HEK293 (cell line): ENCODE results near the gene MAP2.
A peak's percentile ranks its signal among the peaks of the same experiment; 100 is the strongest.

Experiments used
- HOXD13 ChIP-seq: sonication (generic); formaldehyde crosslinking; IDR thresholded peaks from 2 replicates; pipeline ENCODE4 v1.8.0; 2022; ENCODE audit warnings: missing genetic modification reagents, borderline replicate concordance
- KLF10 ChIP-seq: fragments of 450-650 bp; IDR thresholded peaks from 2 replicates; pipeline ENCODE4 v1.5.1; 2018; ENCODE audit warnings: missing biosample characterization, mild to moderate bottlenecking, missing genetic modification characterization
- KLF7 ChIP-seq: fragments of 450-650 bp; formaldehyde crosslinking; IDR thresholded peaks from 2 replicates; pipeline ENCODE4 v1.5.1; 2016; ENCODE audit warnings: missing biosample characterization, missing genetic modification characterization, borderline replicate concordance
- MZF1 ChIP-seq: fragments of 450-650 bp; formaldehyde crosslinking; IDR thresholded peaks from 2 replicates; pipeline ENCODE4 v1.5.1; 2017; ENCODE audit warnings: missing biosample characterization, missing genetic modification characterization, borderline replicate concordance
- WT1 ChIP-seq: fragments of 450-650 bp; formaldehyde crosslinking; IDR thresholded peaks from 2 replicates; pipeline ENCODE4 v1.5.1; 2016; ENCODE audit warnings: missing biosample characterization, missing genetic modification characterization
- ZBTB17 ChIP-seq: fragments of 450-650 bp; formaldehyde crosslinking; IDR thresholded peaks from 2 replicates; pipeline ENCODE4 v1.5.1; 2016; ENCODE audit warnings: missing biosample characterization, missing genetic modification characterization
- ZBTB8A ChIP-seq: fragments of 450-650 bp; formaldehyde crosslinking; IDR thresholded peaks from 2 replicates; pipeline ENCODE4 v1.5.1; 2016; ENCODE audit warnings: missing biosample characterization, missing genetic modification characterization
- ZFP3 ChIP-seq: fragments of 450-650 bp; formaldehyde crosslinking; IDR thresholded peaks from 2 replicates; pipeline ENCODE4 v1.5.1; 2016; ENCODE audit warnings: low read depth, missing biosample characterization, missing genetic modification characterization
- ZNF354C ChIP-seq: fragments of 450-650 bp; formaldehyde crosslinking; IDR thresholded peaks from 2 replicates; pipeline ENCODE4 v1.5.1; 2016; ENCODE audit warnings: missing biosample characterization, missing genetic modification characterization, low read depth, borderline replicate concordance
- ZNF391 ChIP-seq: fragments of 450-650 bp; formaldehyde crosslinking; IDR thresholded peaks from 2 replicates; pipeline ENCODE4 v1.5.1; 2016; ENCODE audit warnings: low read depth, missing biosample characterization, missing genetic modification characterization, borderline replicate concordance
- ZNF521 ChIP-seq: fragments of 450-650 bp; formaldehyde crosslinking; IDR thresholded peaks from 2 replicates; pipeline ENCODE4 v1.5.1; 2017; ENCODE audit warnings: missing biosample characterization, mild to moderate bottlenecking, missing genetic modification characterization
- ZNF530 ChIP-seq: fragments of 450-650 bp; formaldehyde crosslinking; IDR thresholded peaks from 2 replicates; pipeline ENCODE4 v1.5.1; 2016; ENCODE audit warnings: low read depth, missing biosample characterization, missing genetic modification characterization
- ZNF549 ChIP-seq: fragments of 450-650 bp; IDR thresholded peaks from 2 replicates; pipeline ENCODE4 v1.5.1; 2018; ENCODE audit warnings: missing biosample characterization, missing genetic modification characterization, mild to moderate bottlenecking, inconsistent platforms, moderate library complexity
- ZNF561 ChIP-seq: fragments of 450-650 bp; IDR thresholded peaks from 2 replicates; pipeline ENCODE4 v1.5.1; 2018; ENCODE audit warnings: missing biosample characterization, missing genetic modification characterization, borderline replicate concordance
- ZNF629 ChIP-seq: fragments of 450-650 bp; formaldehyde crosslinking; IDR thresholded peaks from 2 replicates; pipeline ENCODE4 v1.5.1; 2017; ENCODE audit warnings: missing biosample characterization, missing genetic modification characterization
- ZNF747 ChIP-seq: fragments of 450-650 bp; formaldehyde crosslinking; IDR thresholded peaks from 2 replicates; pipeline ENCODE4 v1.5.1; 2016; ENCODE audit warnings: missing biosample characterization, missing genetic modification characterization
- ZNF768 ChIP-seq: fragments of 450-650 bp; formaldehyde crosslinking; IDR thresholded peaks from 2 replicates; pipeline ENCODE4 v1.5.1; 2018; ENCODE audit warnings: missing biosample characterization, mild to moderate bottlenecking, missing genetic modification characterization
- ZNF776 ChIP-seq: fragments of 450-650 bp; formaldehyde crosslinking; IDR thresholded peaks from 2 replicates; pipeline ENCODE4 v1.5.0; 2017; ENCODE audit warnings: missing biosample characterization, missing genetic modification characterization, borderline replicate concordance
- ZNF785 ChIP-seq: fragments of 450-650 bp; formaldehyde crosslinking; IDR thresholded peaks from 2 replicates; pipeline ENCODE4 v1.5.1; 2016; ENCODE audit warnings: missing biosample characterization, missing genetic modification characterization
- TF ChIP-seq, protein P1 (sequence below): fragments of 450-650 bp; formaldehyde crosslinking; conservative IDR thresholded peaks from 2 replicates; pipeline ENCODE4 v1.5.1; 2016; ENCODE audit warnings: low read depth, missing biosample characterization, missing genetic modification characterization
- TF ChIP-seq, protein P2 (sequence below): fragments of 450-650 bp; formaldehyde crosslinking; IDR thresholded peaks from 2 replicates; pipeline ENCODE4 v1.5.1; 2016; ENCODE audit warnings: missing biosample characterization, missing genetic modification characterization
- TF ChIP-seq, protein P3 (sequence below): fragments of 450-650 bp; formaldehyde crosslinking; IDR thresholded peaks from 2 replicates; pipeline ENCODE4 v1.5.1; 2017; ENCODE audit warnings: missing biosample characterization, missing genetic modification characterization
- TF ChIP-seq, protein P4 (sequence below): fragments of 450-650 bp; formaldehyde crosslinking; IDR thresholded peaks from 2 replicates; pipeline ENCODE4 v1.5.1; 2017; ENCODE audit warnings: missing biosample characterization, missing genetic modification characterization
- TF ChIP-seq, protein P5 (sequence below): fragments of 450-650 bp; formaldehyde crosslinking; IDR thresholded peaks from 2 replicates; pipeline ENCODE4 v1.5.1; 2016; ENCODE audit warnings: missing biosample characterization, missing genetic modification characterization, low read depth
- TF ChIP-seq, protein P6 (sequence below): fragments of 450-650 bp; IDR thresholded peaks from 2 replicates; pipeline ENCODE4 v1.5.1; 2018; ENCODE audit warnings: missing biosample characterization, mild to moderate bottlenecking, missing genetic modification characterization

The MAP2 gene

DNA sequence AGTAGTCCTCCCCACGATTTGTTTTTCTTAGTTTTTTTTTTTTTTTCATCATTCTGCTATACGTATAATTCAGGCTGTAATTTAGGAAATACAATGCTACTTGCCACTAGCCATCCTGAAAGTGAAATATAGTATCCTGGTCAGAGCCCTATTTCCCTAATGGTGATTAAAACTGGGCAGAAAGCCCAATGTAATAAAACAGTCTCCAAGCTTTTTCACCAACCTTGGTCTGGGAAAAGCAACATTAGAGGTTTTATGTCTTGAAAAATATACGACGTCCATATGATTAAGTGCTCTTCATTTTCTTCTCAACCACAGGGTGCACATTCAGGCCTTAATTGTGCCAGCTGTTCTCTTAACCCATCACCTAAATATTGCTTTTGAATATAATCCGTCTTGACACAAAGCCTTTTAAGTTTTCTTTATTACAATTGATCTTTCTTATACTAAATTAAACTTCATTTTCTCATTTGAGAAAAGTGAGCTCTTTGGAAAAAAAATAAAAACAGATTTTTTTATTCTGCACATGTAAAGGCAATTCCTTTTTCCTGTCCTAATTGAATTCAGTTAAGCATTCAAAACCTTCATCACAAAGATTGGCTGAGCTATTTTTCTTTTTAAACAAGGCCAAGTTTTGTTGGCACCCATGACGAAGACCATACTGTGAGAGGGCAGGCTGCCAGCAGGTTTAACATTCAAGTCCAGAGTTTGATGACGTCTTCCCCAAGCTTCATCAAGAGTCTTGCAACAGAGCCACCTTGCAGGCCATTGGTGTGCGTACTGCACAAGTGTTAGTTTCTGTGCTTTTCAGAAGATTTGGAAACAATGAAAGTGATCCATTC is 52.7 kb downstream of the MAP2 start (continued):
- TF ChIP-seq, protein P1, sequence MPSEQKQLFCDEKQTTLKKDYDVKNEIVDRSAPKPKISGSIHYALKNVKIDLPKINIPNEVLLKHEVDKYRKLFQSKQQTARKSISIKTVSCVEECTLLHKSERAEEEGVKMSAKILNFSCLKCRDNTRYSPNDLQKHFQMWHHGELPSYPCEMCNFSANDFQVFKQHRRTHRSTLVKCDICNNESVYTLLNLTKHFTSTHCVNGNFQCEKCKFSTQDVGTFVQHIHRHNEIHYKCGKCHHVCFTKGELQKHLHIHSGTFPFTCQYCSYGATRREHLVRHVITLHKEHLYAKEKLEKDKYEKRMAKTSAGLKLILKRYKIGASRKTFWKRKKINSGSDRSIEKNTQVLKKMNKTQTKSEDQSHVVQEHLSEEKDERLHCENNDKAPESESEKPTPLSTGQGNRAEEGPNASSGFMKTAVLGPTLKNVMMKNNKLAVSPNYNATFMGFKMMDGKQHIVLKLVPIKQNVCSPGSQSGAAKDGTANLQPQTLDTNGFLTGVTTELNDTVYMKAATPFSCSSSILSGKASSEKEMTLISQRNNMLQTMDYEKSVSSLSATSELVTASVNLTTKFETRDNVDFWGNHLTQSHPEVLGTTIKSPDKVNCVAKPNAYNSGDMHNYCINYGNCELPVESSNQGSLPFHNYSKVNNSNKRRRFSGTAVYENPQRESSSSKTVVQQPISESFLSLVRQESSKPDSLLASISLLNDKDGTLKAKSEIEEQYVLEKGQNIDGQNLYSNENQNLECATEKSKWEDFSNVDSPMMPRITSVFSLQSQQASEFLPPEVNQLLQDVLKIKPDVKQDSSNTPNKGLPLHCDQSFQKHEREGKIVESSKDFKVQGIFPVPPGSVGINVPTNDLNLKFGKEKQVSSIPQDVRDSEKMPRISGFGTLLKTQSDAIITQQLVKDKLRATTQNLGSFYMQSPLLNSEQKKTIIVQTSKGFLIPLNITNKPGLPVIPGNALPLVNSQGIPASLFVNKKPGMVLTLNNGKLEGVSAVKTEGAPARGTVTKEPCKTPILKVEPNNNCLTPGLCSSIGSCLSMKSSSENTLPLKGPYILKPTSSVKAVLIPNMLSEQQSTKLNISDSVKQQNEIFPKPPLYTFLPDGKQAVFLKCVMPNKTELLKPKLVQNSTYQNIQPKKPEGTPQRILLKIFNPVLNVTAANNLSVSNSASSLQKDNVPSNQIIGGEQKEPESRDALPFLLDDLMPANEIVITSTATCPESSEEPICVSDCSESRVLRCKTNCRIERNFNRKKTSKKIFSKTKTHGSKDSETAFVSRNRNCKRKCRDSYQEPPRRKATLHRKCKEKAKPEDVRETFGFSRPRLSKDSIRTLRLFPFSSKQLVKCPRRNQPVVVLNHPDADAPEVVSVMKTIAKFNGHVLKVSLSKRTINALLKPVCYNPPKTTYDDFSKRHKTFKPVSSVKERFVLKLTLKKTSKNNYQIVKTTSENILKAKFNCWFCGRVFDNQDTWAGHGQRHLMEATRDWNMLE (tag by site-specific recombination), result no peak
- TF ChIP-seq ZNF549 (tag by site-specific recombination), result no peak
- peak; percentile 64 for TF ChIP-seq ZBTB8A (tag by site-specific recombination)
- no peak for TF ChIP-seq ZNF530 (tag by site-specific recombination)
- TF ChIP-seq, protein P2, sequence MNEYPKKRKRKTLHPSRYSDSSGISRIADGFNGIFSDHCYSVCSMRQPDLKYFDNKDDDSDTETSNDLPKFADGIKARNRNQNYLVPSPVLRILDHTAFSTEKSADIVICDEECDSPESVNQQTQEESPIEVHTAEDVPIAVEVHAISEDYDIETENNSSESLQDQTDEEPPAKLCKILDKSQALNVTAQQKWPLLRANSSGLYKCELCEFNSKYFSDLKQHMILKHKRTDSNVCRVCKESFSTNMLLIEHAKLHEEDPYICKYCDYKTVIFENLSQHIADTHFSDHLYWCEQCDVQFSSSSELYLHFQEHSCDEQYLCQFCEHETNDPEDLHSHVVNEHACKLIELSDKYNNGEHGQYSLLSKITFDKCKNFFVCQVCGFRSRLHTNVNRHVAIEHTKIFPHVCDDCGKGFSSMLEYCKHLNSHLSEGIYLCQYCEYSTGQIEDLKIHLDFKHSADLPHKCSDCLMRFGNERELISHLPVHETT (tag by site-specific recombination), result peak; percentile 74; the same call in 1 of the 2 replicates
- TF ChIP-seq WT1 (tag by site-specific recombination), result peak; percentile 96
- TF ChIP-seq, protein P3, sequence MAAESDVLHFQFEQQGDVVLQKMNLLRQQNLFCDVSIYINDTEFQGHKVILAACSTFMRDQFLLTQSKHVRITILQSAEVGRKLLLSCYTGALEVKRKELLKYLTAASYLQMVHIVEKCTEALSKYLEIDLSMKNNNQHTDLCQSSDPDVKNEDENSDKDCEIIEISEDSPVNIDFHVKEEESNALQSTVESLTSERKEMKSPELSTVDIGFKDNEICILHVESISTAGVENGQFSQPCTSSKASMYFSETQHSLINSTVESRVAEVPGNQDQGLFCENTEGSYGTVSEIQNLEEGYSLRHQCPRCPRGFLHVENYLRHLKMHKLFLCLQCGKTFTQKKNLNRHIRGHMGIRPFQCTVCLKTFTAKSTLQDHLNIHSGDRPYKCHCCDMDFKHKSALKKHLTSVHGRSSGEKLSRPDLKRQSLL, result no peak
- no peak for TF ChIP-seq ZNF785 (tag by site-specific recombination)
- no peak for TF ChIP-seq MZF1 (tag by site-specific recombination)
- no peak for TF ChIP-seq KLF7 (tag by site-specific recombination)
- TF ChIP-seq ZNF354C (tag by site-specific recombination), result no peak
- no peak for TF ChIP-seq ZNF521 (tag by site-specific recombination)
- peak; percentile 85 for TF ChIP-seq ZNF629
- TF ChIP-seq ZNF776 (tag by site-specific recombination), result no peak
- TF ChIP-seq HOXD13, result no peak
- TF ChIP-seq ZNF561 (tag by site-specific recombination), result peak; percentile 63; the same call in 1 of the 2 replicates
- TF ChIP-seq, protein P4, sequence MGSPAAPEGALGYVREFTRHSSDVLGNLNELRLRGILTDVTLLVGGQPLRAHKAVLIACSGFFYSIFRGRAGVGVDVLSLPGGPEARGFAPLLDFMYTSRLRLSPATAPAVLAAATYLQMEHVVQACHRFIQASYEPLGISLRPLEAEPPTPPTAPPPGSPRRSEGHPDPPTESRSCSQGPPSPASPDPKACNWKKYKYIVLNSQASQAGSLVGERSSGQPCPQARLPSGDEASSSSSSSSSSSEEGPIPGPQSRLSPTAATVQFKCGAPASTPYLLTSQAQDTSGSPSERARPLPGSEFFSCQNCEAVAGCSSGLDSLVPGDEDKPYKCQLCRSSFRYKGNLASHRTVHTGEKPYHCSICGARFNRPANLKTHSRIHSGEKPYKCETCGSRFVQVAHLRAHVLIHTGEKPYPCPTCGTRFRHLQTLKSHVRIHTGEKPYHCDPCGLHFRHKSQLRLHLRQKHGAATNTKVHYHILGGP (tag by site-specific recombination), result peak; percentile 22
- TF ChIP-seq ZNF391 (tag by site-specific recombination), result no peak; the same call in 1 of the 2 replicates
- peak; percentile 77 for TF ChIP-seq KLF10 (tag by site-specific recombination)
- TF ChIP-seq ZFP3, result no peak
- TF ChIP-seq, protein P5, sequence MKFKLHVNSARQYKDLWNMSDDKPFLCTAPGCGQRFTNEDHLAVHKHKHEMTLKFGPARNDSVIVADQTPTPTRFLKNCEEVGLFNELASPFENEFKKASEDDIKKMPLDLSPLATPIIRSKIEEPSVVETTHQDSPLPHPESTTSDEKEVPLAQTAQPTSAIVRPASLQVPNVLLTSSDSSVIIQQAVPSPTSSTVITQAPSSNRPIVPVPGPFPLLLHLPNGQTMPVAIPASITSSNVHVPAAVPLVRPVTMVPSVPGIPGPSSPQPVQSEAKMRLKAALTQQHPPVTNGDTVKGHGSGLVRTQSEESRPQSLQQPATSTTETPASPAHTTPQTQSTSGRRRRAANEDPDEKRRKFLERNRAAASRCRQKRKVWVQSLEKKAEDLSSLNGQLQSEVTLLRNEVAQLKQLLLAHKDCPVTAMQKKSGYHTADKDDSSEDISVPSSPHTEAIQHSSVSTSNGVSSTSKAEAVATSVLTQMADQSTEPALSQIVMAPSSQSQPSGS (tag by site-specific recombination), result peak; percentile 95
- peak; percentile 89 for TF ChIP-seq ZBTB17 (tag by site-specific recombination)
- no peak for TF ChIP-seq ZNF747 (tag by site-specific recombination)
- TF ChIP-seq, protein P6, sequence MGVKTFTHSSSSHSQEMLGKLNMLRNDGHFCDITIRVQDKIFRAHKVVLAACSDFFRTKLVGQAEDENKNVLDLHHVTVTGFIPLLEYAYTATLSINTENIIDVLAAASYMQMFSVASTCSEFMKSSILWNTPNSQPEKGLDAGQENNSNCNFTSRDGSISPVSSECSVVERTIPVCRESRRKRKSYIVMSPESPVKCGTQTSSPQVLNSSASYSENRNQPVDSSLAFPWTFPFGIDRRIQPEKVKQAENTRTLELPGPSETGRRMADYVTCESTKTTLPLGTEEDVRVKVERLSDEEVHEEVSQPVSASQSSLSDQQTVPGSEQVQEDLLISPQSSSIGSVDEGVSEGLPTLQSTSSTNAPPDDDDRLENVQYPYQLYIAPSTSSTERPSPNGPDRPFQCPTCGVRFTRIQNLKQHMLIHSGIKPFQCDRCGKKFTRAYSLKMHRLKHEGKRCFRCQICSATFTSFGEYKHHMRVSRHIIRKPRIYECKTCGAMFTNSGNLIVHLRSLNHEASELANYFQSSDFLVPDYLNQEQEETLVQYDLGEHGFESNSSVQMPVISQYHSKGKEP (tag by site-specific recombination), result peak; percentile 75
- no peak for TF ChIP-seq ZNF768
